Keratinocyte (primary cell): ENCODE measurements around the gene ADAM19. TPM values are rescaled to one million over a fixed set of nuclear protein-coding genes. Genes with fewer than 3 reads are reported as not detected.

Source experiments
- DNase-seq: peaks from one replicate; pipeline ENCODE4 v3.0.0-alpha.2; 2011; ENCODE audit warnings: low read depth, missing footprints, low spot score
- FAIRE-seq: peaks from 2 replicates; lab custom pipeline; 2011; peaks lifted over from hg19 to GRCh38; lab: Jason Lieb, UNC
- H2AFZ ChIP-seq: 2 replicates; pipeline ENCODE4 v1.6.0; 2012; ENCODE audit warnings: low read length, control low read depth, inconsistent platforms; ENCODE audit not compliant: control insufficient read depth
- H3K27ac ChIP-seq: 2 replicates; pipeline ENCODE4 v1.5.1; 2011; ENCODE audit warnings: low read length; ENCODE audit not compliant: control insufficient read depth, insufficient read depth
- H3K27me3 ChIP-seq: 3 replicates; pipeline ENCODE4 v1.6.0; 2011; ENCODE audit warnings: low read length; ENCODE audit not compliant: control insufficient read depth, insufficient read depth; ENCODE audit errors: extremely low read depth
- H3K36me3 ChIP-seq, 2 experiments: 2 replicates in 1 of 2; 3 replicates in 1 of 2; pipeline ENCODE4 v1.5.1; 2011; ENCODE audit warnings: low read length in 2 of 2, mild to moderate bottlenecking in 1 of 2; ENCODE audit not compliant: control insufficient read depth in 2 of 2, insufficient read depth in 2 of 2; ENCODE audit errors: extremely low read depth in 1 of 2
- H3K4me1 ChIP-seq: 3 replicates; pipeline ENCODE4 v1.5.1; 2011; ENCODE audit warnings: low read length; ENCODE audit not compliant: control insufficient read depth, insufficient read depth; ENCODE audit errors: extremely low read depth
- H3K4me2 ChIP-seq: 3 replicates; pipeline ENCODE4 v1.6.0; 2011; ENCODE audit warnings: low read depth, low read length; ENCODE audit not compliant: control insufficient read depth, insufficient read depth; ENCODE audit errors: extremely low read depth
- H3K4me3 ChIP-seq, 3 experiments: fragments of 200-600 bp in 1 of 3; sonication (generic) in 1 of 3; 2 replicates in 2 of 3; 3 replicates in 1 of 3; pipeline ENCODE4 v1.5.1; 2011 to 2016; ENCODE audit warnings: low read length in 3 of 3, mild to moderate bottlenecking in 3 of 3, control low read depth in 2 of 3, inconsistent platforms in 1 of 3, low read depth in 1 of 3, mixed read lengths in 1 of 3, mixed run types in 1 of 3, moderate library complexity in 1 of 3; ENCODE audit not compliant: control insufficient read depth in 2 of 3, insufficient read depth in 2 of 3; ENCODE audit errors: extremely low read depth in 1 of 3
- H3K79me2 ChIP-seq: 2 replicates; pipeline ENCODE4 v1.6.0; 2012; ENCODE audit warnings: low read length; ENCODE audit not compliant: control insufficient read depth, insufficient read depth
- H3K9ac ChIP-seq: 3 replicates; pipeline ENCODE4 v1.6.0; 2011; ENCODE audit warnings: low read length; ENCODE audit not compliant: control insufficient read depth, insufficient read depth; ENCODE audit errors: extremely low read depth
- H3K9me1 ChIP-seq: 3 replicates; pipeline ENCODE4 v1.6.0; 2011; ENCODE audit warnings: low read length; ENCODE audit not compliant: control insufficient read depth, insufficient read depth; ENCODE audit errors: extremely low read depth
- H3K9me3 ChIP-seq: 2 replicates; pipeline ENCODE4 v1.5.1; 2012; ENCODE audit warnings: low read depth, low read length; ENCODE audit not compliant: control insufficient read depth
- H4K20me1 ChIP-seq: 3 replicates; pipeline ENCODE4 v1.6.0; 2011; ENCODE audit warnings: low read length; ENCODE audit not compliant: control insufficient read depth, insufficient read depth; ENCODE audit errors: extremely low read depth
- CTCF ChIP-seq, 3 experiments: IDR thresholded peaks in 1 of 3; conservative IDR thresholded peaks in 1 of 3; optimal IDR thresholded peaks in 1 of 3; 2 replicates in 2 of 3; 3 replicates in 1 of 3; pipeline versions ENCODE3 to v1.5.1; 2011; ENCODE audit warnings: low read length in 3 of 3, mild to moderate bottlenecking in 3 of 3, moderate library complexity in 2 of 3, control low read depth in 1 of 3, inconsistent platforms in 1 of 3; ENCODE audit not compliant: insufficient read depth in 2 of 3; ENCODE audit errors: extremely low read depth in 1 of 3
- EZH2 ChIP-seq: IDR thresholded peaks from one replicate; pipeline ENCODE4 v1.6.1; 2012; ENCODE audit warnings: inconsistent platforms, mild to moderate bottlenecking, low read length, moderate library complexity
- dilution Hi-C: fragments of 300-500 bp; cut with MboI; formaldehyde crosslinking; loops from one replicate; pipeline ENCODE4 v1.7.0; 2020; ENCODE audit warnings: low sequenced_read_pairs; ENCODE audit not compliant: extremely low pct_ligation_motif_present
- polyA plus RNA-seq, 5 experiments: library from polyadenylated mRNA; depleted of rRNA in 3 of 5; stranded (reverse) in 3 of 5; stranded (forward) in 1 of 5; unstranded in 1 of 5; fragments of >200 nt; gene quantifications; 1 replicate in 1 of 5; 2 replicates in 3 of 5; 3 replicates in 1 of 5; pipeline versions ENCODE4 v1.2.1 to v1.2.3, GENCODE V29; 2011 to 2012; ENCODE audit warnings: missing spikeins in 2 of 5, low read depth in 1 of 5, low replicate concordance in 1 of 5

Gene ADAM19
- polyA plus RNA-seq, 1 donor (not counting 4 experiments of a cell fraction or from before 2014, with no cell fraction given) = 22.7 TPM

- Histone ChIP-seq H3K9me1 (no peaks in the 10 kb centered on the region), H3K9me3 (no peaks in the 10 kb centered on the region), H3K4me2 (no peak overlapping the region), H2AFZ (no peak overlapping the region), H3K27ac (no peak overlapping the region), H3K4me1 (peaks cover 20% of the 10 kb centered on the region), H3K36me3 (peaks cover 0 to 13% of the 10 kb centered on the region in 2 experiments), H3K27me3 (no peaks in the 10 kb centered on the region), H4K20me1 (no peaks in the 10 kb centered on the region), H3K9ac (no peak overlapping the region), H3K79me2 (peaks cover 56% of the 10 kb centered on the region), H3K4me3 (no peak overlapping the region)
- TF ChIP-seq CTCF (optimal IDR thresholded peaks at IDR 0.05 in 1 of 3, IDR thresholded peaks at IDR 0.05 in 1 of 3, conservative IDR thresholded peaks at IDR 0.05 in 1 of 3; ENCODE audit: extremely low read depth in 1 of 3, insufficient read depth in 2 of 3, low read length in 3 of 3) (no peak), EZH2 (no peak)
- no peak for FAIRE-seq
- no peak for DNase-seq
- dilution Hi-C loops = no loop called here
These were observed 13.4 kb downstream of the ADAM19 start for GRCh38 chr5:157562111-157562581.

- Histone ChIP-seq H3K4me1 (peaks cover 20% of the 10 kb centered on the region), H3K9ac (no peak overlapping the region), H3K27me3 (no peaks in the 10 kb centered on the region), H3K4me3 (no peak overlapping the region), H3K27ac (no peak overlapping the region), H2AFZ (no peak overlapping the region), H3K9me3 (no peaks in the 10 kb centered on the region), H3K4me2 (no peak overlapping the region), H3K36me3 (peaks cover 0 to 11% of the 10 kb centered on the region in 2 experiments), H3K9me1 (no peaks in the 10 kb centered on the region), H3K79me2 (peaks cover 59% of the 10 kb centered on the region), H4K20me1 (no peaks in the 10 kb centered on the region)
- DNase-seq (no peak), FAIRE-seq (no peak)
- dilution Hi-C loops = no loop called here
- TF ChIP-seq EZH2 (no peak), CTCF (optimal IDR thresholded peaks at IDR 0.05 in 1 of 3, IDR thresholded peaks at IDR 0.05 in 1 of 3, conservative IDR thresholded peaks at IDR 0.05 in 1 of 3; ENCODE audit: extremely low read depth in 1 of 3, insufficient read depth in 2 of 3, low read length in 3 of 3) (no peak)
These were observed 14.5 kb downstream of the ADAM19 start for GRCh38 chr5:157561110-157561509.
